HepG2 (cell line): ENCODE measurements around the gene PPP2R5D. TPM values are rescaled to one million over a fixed set of nuclear protein-coding genes. Genes with fewer than 3 reads are reported as not detected.

Experiments
- ARID3A ChIP-seq: IDR thresholded peaks from 2 replicates; pipeline ENCODE4 v1.6.1; 2012; ENCODE audit warnings: low read depth, low read length, improper control_type of control experiment
- CC2D1A ChIP-seq: sonication (generic); formaldehyde crosslinking; IDR thresholded peaks from 2 replicates; pipeline ENCODE4 v1.8.1; 2023; ENCODE audit warnings: mild to moderate bottlenecking, missing genetic modification reagents
- CREM ChIP-seq, 2 experiments: sonication (generic) in 1 of 2; formaldehyde crosslinking in 1 of 2; IDR thresholded peaks; 2 replicates each; pipeline versions ENCODE4 v1.4.0 to v1.6.1; 2016 to 2020; ENCODE audit warnings: antibody characterized with exemption in 1 of 2, mild to moderate bottlenecking in 1 of 2, missing genetic modification reagents in 1 of 2
- DNMT1 ChIP-seq: sonication (generic); formaldehyde crosslinking; IDR thresholded peaks from 2 replicates; pipeline ENCODE4 v1.5.1; 2020; ENCODE audit warnings: mild to moderate bottlenecking, missing genetic modification reagents
- HMGXB4 ChIP-seq, 2 experiments: sonication (generic) in 1 of 2; formaldehyde crosslinking in 1 of 2; IDR thresholded peaks; 2 replicates each; pipeline versions ENCODE4 v1.4.0 to v1.6.1; 2018 to 2020; ENCODE audit warnings: missing genetic modification reagents in 2 of 2, borderline replicate concordance in 1 of 2, low read depth in 1 of 2, mild to moderate bottlenecking in 1 of 2, missing biosample characterization in 1 of 2
- IKZF1 ChIP-seq: fragments of 450-650 bp; IDR thresholded peaks from 2 replicates; pipeline ENCODE4 v1.7.1; 2016
- KAT8 ChIP-seq: IDR thresholded peaks from 2 replicates; pipeline ENCODE4 v1.6.1; 2016; ENCODE audit warnings: missing genetic modification reagents, missing compliant biosample characterization
- NFKB2 ChIP-seq: sonication (generic); formaldehyde crosslinking; IDR thresholded peaks from 2 replicates; pipeline ENCODE4 v1.4.0; 2020; ENCODE audit warnings: missing genetic modification reagents, borderline replicate concordance
- NR1H2 ChIP-seq: sonication (generic); formaldehyde crosslinking; IDR thresholded peaks from 2 replicates; pipeline ENCODE4 v1.8.1; 2022; ENCODE audit warnings: low read depth, missing genetic modification reagents, borderline replicate concordance
- NR2F2 ChIP-seq: IDR thresholded peaks from 2 replicates; pipeline ENCODE4 v1.6.1; 2012; ENCODE audit warnings: low read depth, inconsistent platforms, borderline replicate concordance
- PCBP1 ChIP-seq: fragments of 200-400 bp; formaldehyde crosslinking; IDR thresholded peaks from 2 replicates; pipeline ENCODE4 v1.6.1; 2017; ENCODE audit warnings: mild to moderate bottlenecking, low read depth, low read length, borderline replicate concordance
- RARA ChIP-seq: IDR thresholded peaks from 2 replicates; pipeline ENCODE4 v1.6.1; 2016; ENCODE audit warnings: missing genetic modification reagents, missing compliant biosample characterization
- RERE ChIP-seq: IDR thresholded peaks from 2 replicates; pipeline ENCODE4 v1.6.1; 2016; ENCODE audit warnings: low read depth, missing genetic modification reagents, missing compliant biosample characterization
- SMARCC2 ChIP-seq: fragments of 450-650 bp; IDR thresholded peaks from 2 replicates; pipeline ENCODE4 v1.6.1; 2017; ENCODE audit warnings: antibody characterized with exemption, mild to moderate bottlenecking
- ZFP62 ChIP-seq: sonication (generic); formaldehyde crosslinking; IDR thresholded peaks from 2 replicates; pipeline ENCODE4 v1.4.0; 2020; ENCODE audit warnings: missing genetic modification reagents
- ZMYM4 ChIP-seq: sonication (generic); formaldehyde crosslinking; IDR thresholded peaks from 2 replicates; pipeline ENCODE4 v1.8.1; 2023; ENCODE audit warnings: mild to moderate bottlenecking, missing genetic modification reagents
- ZNF382 ChIP-seq: sonication (generic); formaldehyde crosslinking; IDR thresholded peaks from 2 replicates; pipeline ENCODE4 v1.5.0; 2020; ENCODE audit warnings: missing genetic modification reagents, mild to moderate bottlenecking, borderline replicate concordance
- ZNF496 ChIP-seq: sonication (generic); formaldehyde crosslinking; IDR thresholded peaks from 2 replicates; pipeline ENCODE4 v1.8.1; 2023; ENCODE audit warnings: mild to moderate bottlenecking, moderate library complexity, missing genetic modification reagents; ENCODE audit not compliant: insufficient replicate concordance
- ZNF589 ChIP-seq: sonication (generic); formaldehyde crosslinking; conservative IDR thresholded peaks from 2 replicates; pipeline ENCODE4 v1.8.0; 2022; ENCODE audit warnings: mild to moderate bottlenecking, moderate library complexity, missing genetic modification reagents
- ZNF792 ChIP-seq: IDR thresholded peaks from 2 replicates; pipeline ENCODE4 v1.6.1; 2016
- ZNF839 ChIP-seq: sonication (generic); formaldehyde crosslinking; IDR thresholded peaks from 2 replicates; pipeline ENCODE4 v1.4.0; 2020; ENCODE audit warnings: missing genetic modification reagents, mild to moderate bottlenecking, borderline replicate concordance
- polyA plus RNA-seq, 8 experiments: library from polyadenylated mRNA; depleted of rRNA in 3 of 8; stranded (reverse) in 7 of 8; unstranded in 1 of 8; fragments of >200 nt; fragmentation: Illumina TruSeq in 4 of 8; extraction: Trizol in 4 of 8; gene quantifications; 2 replicates each; pipeline versions ENCODE4 v1.2.1 to v1.2.3, GENCODE V29; 2011 to 2016; ENCODE audit warnings: low read depth in 4 of 8, missing spikeins in 1 of 8, mixed read lengths in 1 of 8; ENCODE audit not compliant: insufficient read depth in 1 of 8
- total RNA-seq, 5 experiments: library from RNA; depleted of rRNA; stranded (reverse); fragments of >200 nt; fragmentation: Illumina TruSeq; extraction: Trizol; gene quantifications; 2 replicates each; pipeline ENCODE4 v1.2.3, GENCODE V29; 2016; ENCODE audit warnings: low read depth in 1 of 5

The PPP2R5D gene
- total and polyA plus RNA-seq, 2 of the 13 experiments (the other 11 are each of a cell fraction or from before 2014, with no cell fraction given), result 53.7 to 60.4 TPM

DNA sequence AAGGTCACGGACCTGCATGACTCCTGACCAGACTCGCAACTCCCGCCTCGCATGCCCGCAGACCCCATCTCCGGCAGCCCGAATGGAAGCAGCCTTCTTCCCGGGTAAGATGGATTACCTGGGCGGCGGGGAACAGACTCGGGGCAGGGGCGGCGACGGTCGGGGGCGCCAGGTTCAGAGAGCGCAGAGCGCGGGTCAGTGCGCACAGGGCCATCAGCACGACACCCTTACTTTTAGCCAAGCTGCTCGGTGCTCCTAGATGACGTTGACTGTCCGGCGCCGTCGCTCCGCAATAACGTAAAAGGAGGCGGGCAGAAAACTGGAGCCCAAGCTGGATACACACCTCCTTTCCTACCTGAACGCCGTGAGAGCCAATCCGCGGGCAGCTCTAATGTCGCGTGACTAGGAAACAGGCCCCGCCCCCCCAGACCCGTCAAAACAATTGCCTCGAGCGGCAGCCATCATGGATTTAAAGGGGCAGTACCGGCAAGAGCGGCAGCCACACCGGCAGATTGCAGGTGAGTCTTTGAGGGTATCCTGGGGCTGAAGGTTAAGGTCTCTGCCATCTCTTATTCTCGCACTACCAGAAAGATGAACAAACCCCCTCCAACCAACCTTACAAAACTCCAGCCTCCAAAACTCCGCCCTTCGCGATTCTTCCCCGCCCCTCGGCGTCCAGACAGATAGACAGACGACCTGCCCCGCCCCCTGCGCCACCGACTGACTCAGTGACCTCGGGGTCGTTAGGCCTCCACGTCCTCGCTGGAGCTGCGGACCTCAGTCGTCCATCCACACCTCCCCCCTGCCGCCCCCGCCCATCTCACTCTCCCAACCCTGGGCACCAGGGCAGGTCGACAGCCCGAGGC, 75.0 kb downstream of the PPP2R5D start, which contains the start of the genes KLC4 and MRPL2 (continued):
- TF ChIP-seq ARID3A, result no peak; the same call in 1 of the 2 replicates
- TF ChIP-seq DNMT1 (CRISPR knock-in tag), result peak; percentile 49; the same call in 1 of the 2 replicates
- TF ChIP-seq ZNF589 (CRISPR knock-in tag), result no peak
- TF ChIP-seq HMGXB4 (CRISPR knock-in tag; IDR thresholded peaks at IDR 0.05; ENCODE audit: borderline replicate concordance in 1 of 2, low read depth in 1 of 2), result no peak; a peak in 3 of 4 replicates
- 0 out of 2 replicates have a peak, but pooled peaks have one; percentile 8 for TF ChIP-seq RERE (CRISPR knock-in tag)
- TF ChIP-seq CC2D1A (CRISPR knock-in tag), result no peak
- TF ChIP-seq ZFP62 (CRISPR knock-in tag), result no peak
- TF ChIP-seq CREM (IDR thresholded peaks at IDR 0.05), result peak; percentile 100
- peak; percentile 97 for TF ChIP-seq CREM (CRISPR knock-in tag; IDR thresholded peaks at IDR 0.05)
- TF ChIP-seq NR1H2 (CRISPR knock-in tag), result no peak
- peak; percentile 94 for TF ChIP-seq RARA (CRISPR knock-in tag)
- TF ChIP-seq ZNF382 (CRISPR knock-in tag), result no peak
- peak; percentile 98 for TF ChIP-seq KAT8 (CRISPR knock-in tag)
- 0 out of 2 replicates have a peak, but pooled peaks have one; percentile 24 for TF ChIP-seq ZNF792 (CRISPR knock-in tag)
- TF ChIP-seq ZNF496, result no peak
- TF ChIP-seq SMARCC2, result no peak
- peak; percentile 82 for TF ChIP-seq ZMYM4 (CRISPR knock-in tag)
- no peak for TF ChIP-seq IKZF1
- TF ChIP-seq ZNF839 (CRISPR knock-in tag), result no peak
- no peak for TF ChIP-seq PCBP1
- TF ChIP-seq NR2F2, result peak; percentile 39; the same call in 1 of the 2 replicates
- TF ChIP-seq NFKB2, result no peak; the same call in 1 of the 2 replicates
